Adrenal gland (tissue), 12 donors: ENCODE data around the gene HSD17B8. TPM values are rescaled to one million over a fixed set of nuclear protein-coding genes. Genes with fewer than 3 reads are reported as not detected.

Source experiments
- DNase-seq, 7 donors: peaks; one replicate each; pipeline ENCODE4 v3.0.0-alpha.2; 2019 to 2020
- H3K27ac ChIP-seq, 5 donors: fragments of 200-600 bp; sonication (generic) in 4 of 5; 1 replicate in 3 of 5; 2 replicates in 2 of 5; pipeline versions ENCODE4 v1.5.1 to v1.8.0; 2016 to 2020; ENCODE audit warnings: mild to moderate bottlenecking in 1 of 5
- H3K27me3 ChIP-seq: fragments of 200-600 bp; 2 replicates; pipeline ENCODE4 v1.8.0; 2021
- H3K36me3 ChIP-seq, 2 donors: fragments of 200-600 bp; replicated peaks in 1 of 2; 1 replicate in 1 of 2; 2 replicates in 1 of 2; pipeline versions ENCODE4 v1.5.1 to v1.8.0; 2018 to 2022
- H3K4me1 ChIP-seq, 2 donors: fragments of 200-600 bp; replicated peaks in 1 of 2; 1 replicate in 1 of 2; 2 replicates in 1 of 2; pipeline versions ENCODE4 v1.5.1 to v1.8.0; 2018 to 2021
- H3K4me3 ChIP-seq, 4 donors: fragments of 200-600 bp; sonication (generic) in 3 of 4; one replicate each; pipeline ENCODE4 v1.5.1; 2016 to 2018
- H3K9me3 ChIP-seq, 3 donors: fragments of 200-600 bp; sonication (generic) in 1 of 3; replicated peaks in 1 of 3; 1 replicate in 2 of 3; 2 replicates in 1 of 3; pipeline versions ENCODE4 v1.5.1 to v1.8.0; 2016 to 2021
- CTCF ChIP-seq, 6 experiments: fragments of 450-650 bp in 4 of 6; fragments of 200-600 bp in 2 of 6; sonication (generic) in 1 of 6; IDR thresholded peaks; 1 replicate in 5 of 6; 2 replicates in 1 of 6; pipeline versions ENCODE4 v1.5.1 to v1.8.0; 2016 to 2021; ENCODE audit warnings: antibody characterized with exemption in 6 of 6, mild to moderate bottlenecking in 2 of 6, moderate library complexity in 1 of 6
- POLR2A ChIP-seq, 2 donors: fragments of 450-650 bp; IDR thresholded peaks; one replicate each; pipeline ENCODE4 v1.6.1; 2017; ENCODE audit warnings: antibody characterized with exemption in 2 of 2, mild to moderate bottlenecking in 2 of 2, moderate library complexity in 1 of 2
- WGBS, 4 donors: extraction: QIAGEN DNeasy Blood & Tissue Kit in 2 of 4; methylation state at CpG; one replicate each; pipeline versions ENCODE4 v1.1.5 to v1.1.7; 2013 to 2017; 5-methylcytosine and 5-hydroxymethylcytosine counted together
- intact Hi-C, 2 donors: fragments of 100-400 bp; cut with DNase I; formaldehyde crosslinking; loops; one replicate each; pipeline versions ENCODE4 v1.14.1 to v1.15.0; 2022 to 2023
- polyA plus RNA-seq, 3 donors: library from polyadenylated mRNA; stranded (reverse); fragments of 200-250 nt in 2 of 3; fragments of 350-450 nt in 1 of 3; fragmentation: Illumina TruSeq in 1 of 3; extraction: RNeasy Lipid Tissue Mini Kit (QIAGEN cat#74804) in 1 of 3; gene quantifications; one replicate each; pipeline ENCODE4 v1.2.3, GENCODE V29; 2013 to 2014
- total RNA-seq, 9 donors: library from RNA; depleted of rRNA in 4 of 9; stranded (reverse); fragments of >200 nt in 4 of 9; fragments of 120-200 nt in 1 of 9; fragmentation: NEBNext Ultra II Directional in 1 of 9; extraction: Animal tissue kit (Norgen Biotek cat#: 25700) in 1 of 9; gene quantifications; one replicate each; pipeline versions ENCODE4 v1.1.0 to v1.2.4, GENCODE V29; 2013 to 2023
- donor health status: healthy with polysubstance abuse.
- donor health status: Bipolar disorder and iron deficiency.
- donor health status: DM: yes; HTN: yes; CAD: no.
- donor health status: DM: no; HTN: no; CAD: no.
- donor health status: DM: no; HTN: no; CAD: no.
- donor health status: DM: yes; HTN: yes; CAD: no.

Gene HSD17B8
- total and polyA plus RNA-seq, 12 donors = 13.4 to 96.3 (median 32.7) TPM

- H3K27ac ChIP-seq = no peak overlapping the region
- no peak overlapping the region for H3K4me3 ChIP-seq
- 81 to 94% (median 89%) methylated on average over 1 of the region's 1 CpG for WGBS, 4 donors
- no peaks in the 10 kb centered on the region for H3K9me3 ChIP-seq
- H3K36me3 ChIP-seq = no peaks in the 10 kb centered on the region
- no peak for DNase-seq
- intact Hi-C loops = no loop called here
- peaks cover 5 to 9% of the 10 kb centered on the region in 2 donors for H3K4me1 ChIP-seq
- H3K27me3 ChIP-seq = peaks cover 13% of the 10 kb centered on the region
- no peak for TF ChIP-seq CTCF (IDR thresholded peaks at IDR 0.05)
- no peak for TF ChIP-seq POLR2A (IDR thresholded peaks at IDR 0.05)
Measured at GRCh38 chr6:33187809-33188208, 16.6 kb upstream of the HSD17B8 start.

GRCh38 chr6:33189164-33189563, 15.3 kb upstream of the HSD17B8 start:
- Histone ChIP-seq H3K4me3 (no peak overlapping the region), H3K36me3 (peaks cover 0 to under 1% of the 10 kb centered on the region in 2 donors), H3K27ac (no peak overlapping the region), H3K9me3 (no peaks in the 10 kb centered on the region), H3K27me3 (peaks cover 13% of the 10 kb centered on the region), H3K4me1 (peaks cover 9 to 11% of the 10 kb centered on the region in 2 donors)
- WGBS, 4 donors = 90 to 100% (median 91%) methylated on average over 2 to 8 of the region's 8 CpGs
- DNase-seq = no peak
- intact Hi-C loops = no loop called here
- TF ChIP-seq POLR2A (IDR thresholded peaks at IDR 0.05) (no peak), CTCF (IDR thresholded peaks at IDR 0.05) (no peak)

- intact Hi-C loops = no loop called here
Measured at GRCh38 chr6:33189625-33190448, 14.6 kb upstream of the HSD17B8 start.

More at GRCh38 chr6:33189625-33190448, 14.6 kb upstream of the HSD17B8 start:
- Histone ChIP-seq H3K27ac (no peak overlapping the region), H3K4me3 (no peak overlapping the region), H3K36me3 (peaks cover 0 to 7% of the 10 kb centered on the region in 2 donors), H3K4me1 (peaks cover 9 to 11% of the 10 kb centered on the region in 2 donors), H3K27me3 (peaks cover 13% of the 10 kb centered on the region), H3K9me3 (no peaks in the 10 kb centered on the region)
- DNase-seq = no peak
- WGBS, 4 donors = 60 to 70% (median 66%) methylated on average over 5 to 7 of the region's 7 CpGs
- TF ChIP-seq CTCF (IDR thresholded peaks at IDR 0.05) (no peak), POLR2A (IDR thresholded peaks at IDR 0.05) (no peak)
